ENCODE measurements around the gene KCNH8.
"Not testable (repeated sequence)": the region's sequence is repeated elsewhere in the genome, so short reads cannot be mapped to it uniquely, and the experiment has no call there.

Gene KCNH8

GRCh38 chr3:19226479-19226878, 78.2 kb downstream of the KCNH8 start:
- DNase-seq (ENCODE audit: low read depth) = no peak
- Histone ChIP-seq H3K36me3 (ENCODE audit: control insufficient read depth, insufficient read depth, low read length, severe bottlenecking) (no peaks in the 10 kb centered on the region), H3K9me3 (ENCODE audit: control insufficient read depth, low read length) (no peaks in the 10 kb centered on the region), H3K4me3 (ENCODE audit: low read length) (no peak overlapping the region), H3K9ac (ENCODE audit: low read length) (no peak overlapping the region), H3K27me3 (replicated peaks; ENCODE audit: control insufficient read depth, insufficient read depth, low read length) (no peaks in the 10 kb centered on the region), H3K4me1 (ENCODE audit: control insufficient read depth, insufficient read depth, low read length) (no peaks in the 10 kb centered on the region)

- no peaks in the 10 kb centered on the region for H3K9me3 ChIP-seq (ENCODE audit: control insufficient read depth, low read length)
- H3K27me3 ChIP-seq (replicated peaks; ENCODE audit: control insufficient read depth, insufficient read depth, low read length) = no peaks in the 10 kb centered on the region
- no peak for DNase-seq (ENCODE audit: low read depth)
- no peak overlapping the region for H3K9ac ChIP-seq (ENCODE audit: low read length)
- H3K4me3 ChIP-seq (ENCODE audit: low read length) = no peak overlapping the region
- no peaks in the 10 kb centered on the region for H3K4me1 ChIP-seq (ENCODE audit: control insufficient read depth, insufficient read depth, low read length)
- no peaks in the 10 kb centered on the region for H3K36me3 ChIP-seq (ENCODE audit: control insufficient read depth, insufficient read depth, low read length, severe bottlenecking)
Observed at GRCh38 chr3:19228167-19228566, 79.9 kb downstream of the KCNH8 start.

GRCh38 chr3:19229086-19229485, 80.8 kb downstream of the KCNH8 start:
- H3K4me1 ChIP-seq (ENCODE audit: control insufficient read depth, insufficient read depth, low read length) = no peaks in the 10 kb centered on the region
- no peak overlapping the region for H3K9ac ChIP-seq (ENCODE audit: low read length)
- DNase-seq (ENCODE audit: low read depth) = no peak
- no peaks in the 10 kb centered on the region for H3K9me3 ChIP-seq (ENCODE audit: control insufficient read depth, low read length)
- no peaks in the 10 kb centered on the region for H3K27me3 ChIP-seq (replicated peaks; ENCODE audit: control insufficient read depth, insufficient read depth, low read length)
- no peak overlapping the region for H3K4me3 ChIP-seq (ENCODE audit: low read length)
- H3K36me3 ChIP-seq (ENCODE audit: control insufficient read depth, insufficient read depth, low read length, severe bottlenecking) = no peaks in the 10 kb centered on the region

GRCh38 chr3:19229881-19230280, 81.6 kb downstream of the KCNH8 start:
- H3K9ac ChIP-seq (ENCODE audit: low read length); H3K4me3 ChIP-seq (ENCODE audit: low read length); H3K4me1 ChIP-seq (ENCODE audit: control insufficient read depth, insufficient read depth, low read length); DNase-seq (ENCODE audit: low read depth); H3K9me3 ChIP-seq (ENCODE audit: control insufficient read depth, low read length); H3K27me3 ChIP-seq (replicated peaks; ENCODE audit: control insufficient read depth, insufficient read depth, low read length); H3K36me3 ChIP-seq (ENCODE audit: control insufficient read depth, insufficient read depth, low read length, severe bottlenecking): not testable (repeated sequence)

- no peak overlapping the region for H3K4me3 ChIP-seq (ENCODE audit: low read length)
- H3K27me3 ChIP-seq (replicated peaks; ENCODE audit: control insufficient read depth, insufficient read depth, low read length) = no peaks in the 10 kb centered on the region
- DNase-seq (ENCODE audit: low read depth) = no peak
- H3K4me1 ChIP-seq (ENCODE audit: control insufficient read depth, insufficient read depth, low read length) = no peaks in the 10 kb centered on the region
- H3K36me3 ChIP-seq (ENCODE audit: control insufficient read depth, insufficient read depth, low read length, severe bottlenecking) = no peaks in the 10 kb centered on the region
- H3K9ac ChIP-seq (ENCODE audit: low read length) = no peak overlapping the region
- H3K9me3 ChIP-seq (ENCODE audit: control insufficient read depth, low read length) = no peaks in the 10 kb centered on the region
Observed at GRCh38 chr3:19231792-19232461, 83.6 kb downstream of the KCNH8 start.

- no peak for DNase-seq (ENCODE audit: low read depth)
- Histone ChIP-seq H3K4me1 (ENCODE audit: control insufficient read depth, insufficient read depth, low read length) (no peaks in the 10 kb centered on the region), H3K9ac (ENCODE audit: low read length) (no peak overlapping the region), H3K27me3 (replicated peaks; ENCODE audit: control insufficient read depth, insufficient read depth, low read length) (no peaks in the 10 kb centered on the region), H3K4me3 (ENCODE audit: low read length) (no peak overlapping the region), H3K36me3 (ENCODE audit: control insufficient read depth, insufficient read depth, low read length, severe bottlenecking) (no peaks in the 10 kb centered on the region), H3K9me3 (ENCODE audit: control insufficient read depth, low read length) (no peaks in the 10 kb centered on the region)
Observed at GRCh38 chr3:19232566-19232965, 84.3 kb downstream of the KCNH8 start.

- H3K9me3 ChIP-seq (ENCODE audit: control insufficient read depth, low read length); H3K4me1 ChIP-seq (ENCODE audit: control insufficient read depth, insufficient read depth, low read length); H3K4me3 ChIP-seq (ENCODE audit: low read length); H3K9ac ChIP-seq (ENCODE audit: low read length); DNase-seq (ENCODE audit: low read depth); H3K27me3 ChIP-seq (replicated peaks; ENCODE audit: control insufficient read depth, insufficient read depth, low read length); H3K36me3 ChIP-seq (ENCODE audit: control insufficient read depth, insufficient read depth, low read length, severe bottlenecking): not testable (repeated sequence)
Observed at GRCh38 chr3:19233882-19234784, 85.8 kb downstream of the KCNH8 start.

GRCh38 chr3:19248143-19248542, 99.8 kb downstream of the KCNH8 start:
- no peak for DNase-seq (ENCODE audit: low read depth)
- H3K4me3 ChIP-seq (ENCODE audit: low read length) = no peak overlapping the region
- no peaks in the 10 kb centered on the region for H3K27me3 ChIP-seq (replicated peaks; ENCODE audit: control insufficient read depth, insufficient read depth, low read length)
- no peak overlapping the region for H3K9ac ChIP-seq (ENCODE audit: low read length)
- H3K9me3 ChIP-seq (ENCODE audit: control insufficient read depth, low read length) = peaks cover 3% of the 10 kb centered on the region
- H3K36me3 ChIP-seq (ENCODE audit: control insufficient read depth, insufficient read depth, low read length, severe bottlenecking) = no peaks in the 10 kb centered on the region
- no peaks in the 10 kb centered on the region for H3K4me1 ChIP-seq (ENCODE audit: control insufficient read depth, insufficient read depth, low read length)

GRCh38 chr3:19248767-19249166, 100.5 kb downstream of the KCNH8 start:
- DNase-seq (ENCODE audit: low read depth) = no peak
- Histone ChIP-seq H3K4me1 (ENCODE audit: control insufficient read depth, insufficient read depth, low read length) (no peaks in the 10 kb centered on the region), H3K27me3 (replicated peaks; ENCODE audit: control insufficient read depth, insufficient read depth, low read length) (no peaks in the 10 kb centered on the region), H3K9me3 (ENCODE audit: control insufficient read depth, low read length) (no peaks in the 10 kb centered on the region), H3K36me3 (ENCODE audit: control insufficient read depth, insufficient read depth, low read length, severe bottlenecking) (no peaks in the 10 kb centered on the region), H3K4me3 (ENCODE audit: low read length) (no peak overlapping the region), H3K9ac (ENCODE audit: low read length) (no peak overlapping the region)

- no peaks in the 10 kb centered on the region for H3K27me3 ChIP-seq (replicated peaks; ENCODE audit: control insufficient read depth, insufficient read depth, low read length)
Observed at GRCh38 chr3:19250959-19251610, 102.8 kb downstream of the KCNH8 start.

GRCh38 chr3:19254189-19254588, 105.9 kb downstream of the KCNH8 start:
- peaks cover 2% of the 10 kb centered on the region for H3K9me3 ChIP-seq (ENCODE audit: control insufficient read depth, low read length)
- H3K4me1 ChIP-seq (ENCODE audit: control insufficient read depth, insufficient read depth, low read length) = no peaks in the 10 kb centered on the region
- no peaks in the 10 kb centered on the region for H3K36me3 ChIP-seq (ENCODE audit: control insufficient read depth, insufficient read depth, low read length, severe bottlenecking)
- no peak for DNase-seq (ENCODE audit: low read depth)
- no peak overlapping the region for H3K4me3 ChIP-seq (ENCODE audit: low read length)
- H3K27me3 ChIP-seq (replicated peaks; ENCODE audit: control insufficient read depth, insufficient read depth, low read length) = no peaks in the 10 kb centered on the region
- no peak overlapping the region for H3K9ac ChIP-seq (ENCODE audit: low read length)

More at GRCh38 chr3:19250959-19251610, 102.8 kb downstream of the KCNH8 start:
- DNase-seq (ENCODE audit: low read depth) = no peak
- no peak overlapping the region for H3K4me3 ChIP-seq (ENCODE audit: low read length)
- no peaks in the 10 kb centered on the region for H3K4me1 ChIP-seq (ENCODE audit: control insufficient read depth, insufficient read depth, low read length)
- H3K36me3 ChIP-seq (ENCODE audit: control insufficient read depth, insufficient read depth, low read length, severe bottlenecking) = no peaks in the 10 kb centered on the region
- no peak overlapping the region for H3K9ac ChIP-seq (ENCODE audit: low read length)
- H3K9me3 ChIP-seq (ENCODE audit: control insufficient read depth, low read length) = peaks cover 2% of the 10 kb centered on the region
